ENCODE results near the gene VPS13C.
"Not testable (repeated sequence)": the region's sequence is repeated elsewhere in the genome, so short reads cannot be mapped to it uniquely, and the experiment has no call there.

VPS13C gene

GRCh38 chr15:62027263-62027565, 33.0 kb downstream of the VPS13C start:
- no peaks in the 10 kb centered on the region for H3K9me3 ChIP-seq (ENCODE audit: control insufficient read depth, insufficient read depth, low read depth, low read length)
- no peaks in the 10 kb centered on the region for H3K27me3 ChIP-seq (ENCODE audit: control insufficient read depth, insufficient read depth, low read length)
- no peak overlapping the region for H3K9ac ChIP-seq (ENCODE audit: low read length)
- H3K36me3 ChIP-seq (ENCODE audit: control insufficient read depth, insufficient read depth, low read length), result no peaks in the 10 kb centered on the region
- no peak overlapping the region for H3K27ac ChIP-seq (ENCODE audit: low read depth, low read length)
- no peaks in the 10 kb centered on the region for H3K4me1 ChIP-seq (ENCODE audit: control insufficient read depth, insufficient read depth, low read length)
- no peak overlapping the region for H3K4me3 ChIP-seq (ENCODE audit: low read depth, low read length)

- Histone ChIP-seq H3K36me3 (ENCODE audit: control insufficient read depth, insufficient read depth, low read length) (no peaks in the 10 kb centered on the region), H3K9ac (ENCODE audit: low read length) (no peak overlapping the region), H3K4me3 (ENCODE audit: low read depth, low read length) (no peak overlapping the region), H3K27ac (ENCODE audit: low read depth, low read length) (no peak overlapping the region), H3K27me3 (ENCODE audit: control insufficient read depth, insufficient read depth, low read length) (no peaks in the 10 kb centered on the region), H3K4me1 (ENCODE audit: control insufficient read depth, insufficient read depth, low read length) (no peaks in the 10 kb centered on the region), H3K9me3 (ENCODE audit: control insufficient read depth, insufficient read depth, low read depth, low read length) (no peaks in the 10 kb centered on the region)
Measured at GRCh38 chr15:62026487-62027262, 33.6 kb downstream of the VPS13C start.

GRCh38 chr15:62021991-62022600, 38.2 kb downstream of the VPS13C start:
- no peaks in the 10 kb centered on the region for H3K27me3 ChIP-seq (ENCODE audit: control insufficient read depth, insufficient read depth, low read length)
- no peak overlapping the region for H3K9ac ChIP-seq (ENCODE audit: low read length)
- H3K4me1 ChIP-seq (ENCODE audit: control insufficient read depth, insufficient read depth, low read length), result no peaks in the 10 kb centered on the region
- H3K27ac ChIP-seq (ENCODE audit: low read depth, low read length), result no peak overlapping the region
- H3K9me3 ChIP-seq (ENCODE audit: control insufficient read depth, insufficient read depth, low read depth, low read length), result no peaks in the 10 kb centered on the region; the same call in 1 of the 2 replicates
- no peak overlapping the region for H3K4me3 ChIP-seq (ENCODE audit: low read depth, low read length)
- H3K36me3 ChIP-seq (ENCODE audit: control insufficient read depth, insufficient read depth, low read length), result no peaks in the 10 kb centered on the region

- H3K4me1 ChIP-seq (ENCODE audit: control insufficient read depth, insufficient read depth, low read length), result no peaks in the 10 kb centered on the region
- H3K27me3 ChIP-seq (ENCODE audit: control insufficient read depth, insufficient read depth, low read length), result no peaks in the 10 kb centered on the region
- H3K4me3 ChIP-seq (ENCODE audit: low read depth, low read length), result no peak overlapping the region
- no peak overlapping the region for H3K9ac ChIP-seq (ENCODE audit: low read length)
- H3K27ac ChIP-seq (ENCODE audit: low read depth, low read length), result no peak overlapping the region
- no peaks in the 10 kb centered on the region; the same call in 1 of the 2 replicates for H3K9me3 ChIP-seq (ENCODE audit: control insufficient read depth, insufficient read depth, low read depth, low read length)
- no peaks in the 10 kb centered on the region for H3K36me3 ChIP-seq (ENCODE audit: control insufficient read depth, insufficient read depth, low read length)
Measured at GRCh38 chr15:62020576-62021160, 39.6 kb downstream of the VPS13C start.

GRCh38 chr15:62005354-62005753, 54.9 kb downstream of the VPS13C start:
- H3K9ac ChIP-seq (ENCODE audit: low read length); H3K27me3 ChIP-seq (ENCODE audit: control insufficient read depth, insufficient read depth, low read length); H3K4me1 ChIP-seq (ENCODE audit: control insufficient read depth, insufficient read depth, low read length); H3K27ac ChIP-seq (ENCODE audit: low read depth, low read length); H3K9me3 ChIP-seq (ENCODE audit: control insufficient read depth, insufficient read depth, low read depth, low read length); H3K4me3 ChIP-seq (ENCODE audit: low read depth, low read length): not testable (repeated sequence)
- H3K36me3 ChIP-seq (ENCODE audit: control insufficient read depth, insufficient read depth, low read length), result peaks cover 10% of the 10 kb centered on the region

GRCh38 chr15:61997786-61998185, 62.5 kb downstream of the VPS13C start:
- Histone ChIP-seq H3K4me3 (ENCODE audit: low read depth, low read length) (no peak overlapping the region), H3K36me3 (ENCODE audit: control insufficient read depth, insufficient read depth, low read length) (no peaks in the 10 kb centered on the region), H3K27me3 (ENCODE audit: control insufficient read depth, insufficient read depth, low read length) (no peaks in the 10 kb centered on the region), H3K27ac (ENCODE audit: low read depth, low read length) (no peak overlapping the region), H3K4me1 (ENCODE audit: control insufficient read depth, insufficient read depth, low read length) (no peaks in the 10 kb centered on the region), H3K9me3 (ENCODE audit: control insufficient read depth, insufficient read depth, low read depth, low read length) (no peaks in the 10 kb centered on the region), H3K9ac (ENCODE audit: low read length) (no peak overlapping the region)

- no peaks in the 10 kb centered on the region for H3K9me3 ChIP-seq (ENCODE audit: control insufficient read depth, insufficient read depth, low read depth, low read length)
- H3K27ac ChIP-seq (ENCODE audit: low read depth, low read length), result no peak overlapping the region
- no peaks in the 10 kb centered on the region for H3K36me3 ChIP-seq (ENCODE audit: control insufficient read depth, insufficient read depth, low read length)
- H3K4me3 ChIP-seq (ENCODE audit: low read depth, low read length), result no peak overlapping the region
- H3K4me1 ChIP-seq (ENCODE audit: control insufficient read depth, insufficient read depth, low read length), result no peaks in the 10 kb centered on the region
- no peaks in the 10 kb centered on the region for H3K27me3 ChIP-seq (ENCODE audit: control insufficient read depth, insufficient read depth, low read length)
- H3K9ac ChIP-seq (ENCODE audit: low read length), result no peak overlapping the region
Measured at GRCh38 chr15:61996056-61996635, 64.1 kb downstream of the VPS13C start.

GRCh38 chr15:61994216-61994615, 66.0 kb downstream of the VPS13C start:
- no peak overlapping the region for H3K4me3 ChIP-seq (ENCODE audit: low read depth, low read length)
- no peak overlapping the region for H3K9ac ChIP-seq (ENCODE audit: low read length)
- H3K36me3 ChIP-seq (ENCODE audit: control insufficient read depth, insufficient read depth, low read length), result 0 out of 2 replicates have a peak, but pooled peaks cover 2% of the 10 kb centered on the region
- H3K9me3 ChIP-seq (ENCODE audit: control insufficient read depth, insufficient read depth, low read depth, low read length), result no peaks in the 10 kb centered on the region
- no peaks in the 10 kb centered on the region for H3K27me3 ChIP-seq (ENCODE audit: control insufficient read depth, insufficient read depth, low read length)
- no peak overlapping the region for H3K27ac ChIP-seq (ENCODE audit: low read depth, low read length)
- H3K4me1 ChIP-seq (ENCODE audit: control insufficient read depth, insufficient read depth, low read length), result no peaks in the 10 kb centered on the region

GRCh38 chr15:61992518-61992917, 67.7 kb downstream of the VPS13C start:
- Histone ChIP-seq H3K27me3 (ENCODE audit: control insufficient read depth, insufficient read depth, low read length) (no peaks in the 10 kb centered on the region), H3K9me3 (ENCODE audit: control insufficient read depth, insufficient read depth, low read depth, low read length) (no peaks in the 10 kb centered on the region), H3K4me3 (ENCODE audit: low read depth, low read length) (no peak overlapping the region), H3K9ac (ENCODE audit: low read length) (no peak overlapping the region), H3K4me1 (ENCODE audit: control insufficient read depth, insufficient read depth, low read length) (no peaks in the 10 kb centered on the region), H3K27ac (ENCODE audit: low read depth, low read length) (no peak overlapping the region), H3K36me3 (ENCODE audit: control insufficient read depth, insufficient read depth, low read length) (0 out of 2 replicates have a peak, but pooled peaks cover 2% of the 10 kb centered on the region)

- H3K27me3 ChIP-seq (ENCODE audit: control insufficient read depth, insufficient read depth, low read length), result no peaks in the 10 kb centered on the region
- H3K27ac ChIP-seq (ENCODE audit: low read depth, low read length), result no peak overlapping the region
- no peak overlapping the region for H3K9ac ChIP-seq (ENCODE audit: low read length)
- H3K4me3 ChIP-seq (ENCODE audit: low read depth, low read length), result no peak overlapping the region
- H3K36me3 ChIP-seq (ENCODE audit: control insufficient read depth, insufficient read depth, low read length), result 0 out of 2 replicates have a peak, but pooled peaks cover 2% of the 10 kb centered on the region
- H3K4me1 ChIP-seq (ENCODE audit: control insufficient read depth, insufficient read depth, low read length), result no peaks in the 10 kb centered on the region
- H3K9me3 ChIP-seq (ENCODE audit: control insufficient read depth, insufficient read depth, low read depth, low read length), result no peaks in the 10 kb centered on the region
Measured at GRCh38 chr15:61989667-61990066, 70.6 kb downstream of the VPS13C start.

- Histone ChIP-seq H3K9ac (ENCODE audit: low read length) (no peak overlapping the region), H3K27me3 (ENCODE audit: control insufficient read depth, insufficient read depth, low read length) (no peaks in the 10 kb centered on the region), H3K4me1 (ENCODE audit: control insufficient read depth, insufficient read depth, low read length) (no peaks in the 10 kb centered on the region), H3K4me3 (ENCODE audit: low read depth, low read length) (no peak overlapping the region), H3K36me3 (ENCODE audit: control insufficient read depth, insufficient read depth, low read length) (peaks cover 8% of the 10 kb centered on the region; the same call in 1 of the 2 replicates), H3K27ac (ENCODE audit: low read depth, low read length) (no peak overlapping the region), H3K9me3 (ENCODE audit: control insufficient read depth, insufficient read depth, low read depth, low read length) (no peaks in the 10 kb centered on the region)
Measured at GRCh38 chr15:61987824-61988223, 72.4 kb downstream of the VPS13C start.
